HepG2 (cell line): ENCODE measurements around the gene NLRX1. TPM values are rescaled to one million over a fixed set of nuclear protein-coding genes. Genes with fewer than 3 reads are reported as not detected.

Source experiments
- ATAC-seq: fragments of 200-7000 bp; cut with Tn5 transposase; 3 replicates; pipeline ENCODE4 v1.9.1; 2020; ENCODE audit warnings: mild to moderate bottlenecking, moderate library complexity
- BruUV-seq: library from RNA; stranded (reverse); fragments of 400-500 nt; replicated peaks from 2 replicates; lab custom pipeline; 2021; lab: Mats Ljungman, UMichigan
- CTCF ChIA-PET: fragments of 300-600 bp; formaldehyde crosslinking; extraction: SDS; loops from one replicate; lab custom pipeline; 2021; ENCODE audit warnings: low total read pairs, inconsistent platforms, low intra/inter-chr PET ratio; lab: Yijun Ruan, JAX
- POLR2A ChIA-PET: fragments of 350-600 bp; sonication (Branson Sonifier 250); formaldehyde crosslinking; loops from one replicate; lab custom pipeline; 2020; ENCODE audit warnings: antibody characterized with exemption, inconsistent platforms; lab: Yijun Ruan, JAX
- DNase-seq: peaks from one replicate; pipeline ENCODE4 v3.0.0-alpha.2; 2015; ENCODE audit warnings: low spot score
- FAIRE-seq: peaks from 3 replicates; lab custom pipeline; 2011; peaks lifted over from hg19 to GRCh38; lab: Jason Lieb, UNC
- H2AFZ ChIP-seq: one replicate; pipeline ENCODE4 v1.6.1; 2011; ENCODE audit warnings: low read length, inconsistent platforms
- H3K27ac ChIP-seq: fragments of 300-600 bp; 3 replicates; pipeline ENCODE4 v1.8.0; 2011; ENCODE audit warnings: mixed run types, mild to moderate bottlenecking, mixed read lengths, low read length, inconsistent platforms; ENCODE audit not compliant: insufficient read depth; ENCODE audit errors: extremely low read length
- H3K27me3 ChIP-seq, 2 experiments: fragments of 200-600 bp in 1 of 2; 2 replicates in 1 of 2; 3 replicates in 1 of 2; pipeline versions ENCODE4 v1.6.0 to v1.8.0; 2011; ENCODE audit warnings: low read length in 2 of 2, mild to moderate bottlenecking in 2 of 2, moderate library complexity in 2 of 2, inconsistent platforms in 1 of 2; ENCODE audit not compliant: insufficient read depth in 2 of 2, control insufficient read depth in 1 of 2
- H3K36me3 ChIP-seq, 2 experiments: fragments of 200-600 bp in 1 of 2; replicated peaks in 1 of 2; 2 replicates in 1 of 2; 3 replicates in 1 of 2; pipeline versions ENCODE4 v1.5.1 to v1.8.0; 2011; ENCODE audit warnings: low read length in 2 of 2, inconsistent platforms in 1 of 2; ENCODE audit not compliant: insufficient read depth in 2 of 2, control insufficient read depth in 1 of 2
- H3K4me1 ChIP-seq: 2 replicates; pipeline ENCODE4 v1.5.1; 2012; ENCODE audit warnings: low read length, inconsistent platforms; ENCODE audit not compliant: insufficient read depth
- H3K4me2 ChIP-seq: 2 replicates; pipeline ENCODE4 v1.6.0; 2011; ENCODE audit warnings: low read depth, low read length, inconsistent platforms
- H3K4me3 ChIP-seq, 3 experiments: fragments of 200-600 bp in 1 of 3; sonication (generic), shearing (Covaris generic) in 1 of 3; replicated peaks in 1 of 3; 2 replicates each; pipeline ENCODE4 v1.5.1; 2011 to 2016; ENCODE audit warnings: low read length in 3 of 3, inconsistent platforms in 2 of 3, low read depth in 2 of 3, mild to moderate bottlenecking in 2 of 3, control low read depth in 1 of 3, mixed read lengths in 1 of 3; ENCODE audit not compliant: insufficient read depth in 1 of 3
- H3K79me2 ChIP-seq: one replicate; pipeline ENCODE4 v1.6.1; 2011; ENCODE audit warnings: low read length, inconsistent platforms; ENCODE audit not compliant: insufficient read depth
- H3K9ac ChIP-seq: 2 replicates; pipeline ENCODE4 v1.6.0; 2011; ENCODE audit warnings: mild to moderate bottlenecking, low read depth, low read length, inconsistent platforms; ENCODE audit not compliant: insufficient read depth
- H3K9me3 ChIP-seq: 2 replicates; pipeline ENCODE4 v1.5.1; 2012; ENCODE audit warnings: mild to moderate bottlenecking, low read length
- H4K20me1 ChIP-seq: 2 replicates; pipeline ENCODE4 v1.6.0; 2011; ENCODE audit warnings: inconsistent platforms, mild to moderate bottlenecking, low read length, moderate library complexity; ENCODE audit not compliant: insufficient read depth
- AHR ChIP-seq: IDR thresholded peaks from 2 replicates; pipeline ENCODE4 v1.6.1; 2018; ENCODE audit warnings: missing genetic modification reagents, missing compliant biosample characterization
- AKAP8 ChIP-seq: sonication (generic); formaldehyde crosslinking; IDR thresholded peaks from 2 replicates; pipeline ENCODE4 v1.5.1; 2020; ENCODE audit warnings: mild to moderate bottlenecking, missing genetic modification reagents
- ELF4 ChIP-seq: sonication (generic); formaldehyde crosslinking; IDR thresholded peaks from 2 replicates; pipeline ENCODE4 v1.5.0; 2020; ENCODE audit warnings: missing genetic modification reagents, mild to moderate bottlenecking, moderate library complexity, borderline replicate concordance
- KIAA2018 ChIP-seq: sonication (generic); formaldehyde crosslinking; IDR thresholded peaks from 2 replicates; pipeline ENCODE4 v1.5.0; 2020; ENCODE audit warnings: mild to moderate bottlenecking, missing genetic modification reagents, borderline replicate concordance
- MIER2 ChIP-seq: IDR thresholded peaks from 2 replicates; pipeline ENCODE4 v1.6.1; 2016; ENCODE audit warnings: missing biosample characterization, missing genetic modification reagents
- PLSCR1 ChIP-seq: sonication (generic); formaldehyde crosslinking; IDR thresholded peaks from 2 replicates; pipeline ENCODE4 v1.5.0; 2020; ENCODE audit warnings: missing genetic modification reagents, mild to moderate bottlenecking, borderline replicate concordance
- RAD21 ChIP-seq: fragments of 450-650 bp; formaldehyde crosslinking; IDR thresholded peaks from 2 replicates; pipeline ENCODE4 v1.5.0; 2020; ENCODE audit warnings: mild to moderate bottlenecking
- RBM22 ChIP-seq: fragments of 200-400 bp; formaldehyde crosslinking; optimal IDR thresholded peaks from 2 replicates; pipeline ENCODE3; 2017; ENCODE audit warnings: mild to moderate bottlenecking, low read length, moderate library complexity
- RFX1 ChIP-seq: fragments of 450-650 bp; IDR thresholded peaks from 2 replicates; pipeline ENCODE4 v1.6.1; 2017
- RXRA ChIP-seq: sonication (generic); formaldehyde crosslinking; IDR thresholded peaks from 2 replicates; pipeline ENCODE4 v1.5.1; 2020; ENCODE audit warnings: missing genetic modification reagents
- SP2 ChIP-seq: sonication (generic); formaldehyde crosslinking; IDR thresholded peaks from 2 replicates; pipeline ENCODE4 v1.5.1; 2020; ENCODE audit warnings: mild to moderate bottlenecking, missing genetic modification reagents
- TCF7 ChIP-seq: sonication (generic); IDR thresholded peaks from 2 replicates; pipeline ENCODE4 v1.6.1; 2016; ENCODE audit warnings: antibody characterized with exemption, low read depth
- ZBTB38 ChIP-seq: sonication (generic); formaldehyde crosslinking; IDR thresholded peaks from 2 replicates; pipeline ENCODE4 v1.5.1; 2020; ENCODE audit warnings: mild to moderate bottlenecking, missing genetic modification reagents
- ZNF329 ChIP-seq: sonication (generic); formaldehyde crosslinking; IDR thresholded peaks from 2 replicates; pipeline ENCODE4 v1.9.0; 2021; ENCODE audit warnings: low read depth, mild to moderate bottlenecking, missing genetic modification reagents
- WGBS: methylation state at CpG from one replicate; pipeline ENCODE4 v1.1.6; 2017; ENCODE audit warnings: low lambda C conversion rate; 5-methylcytosine and 5-hydroxymethylcytosine counted together
- in situ Hi-C: cut with HindIII; loops from 2 replicates; pipeline ENCODE4 v1.10.0; 2017; ENCODE audit warnings: low pct_unique_long_range_greater_than_20kb; ENCODE audit not compliant: extremely low pct_ligation_motif_present
- intact Hi-C: fragments of 100-400 bp; cut with micrococcal nuclease; formaldehyde crosslinking; loops from one replicate; pipeline ENCODE4 v1.10.0; 2022; ENCODE audit not compliant: unreplicated experiment
- polyA plus RNA-seq, 8 experiments: library from polyadenylated mRNA; depleted of rRNA in 3 of 8; stranded (reverse) in 7 of 8; unstranded in 1 of 8; fragments of >200 nt; fragmentation: Illumina TruSeq in 4 of 8; extraction: Trizol in 4 of 8; gene quantifications; 2 replicates each; pipeline versions ENCODE4 v1.2.1 to v1.2.3, GENCODE V29; 2011 to 2016; ENCODE audit warnings: low read depth in 4 of 8, missing spikeins in 1 of 8, mixed read lengths in 1 of 8; ENCODE audit not compliant: insufficient read depth in 1 of 8
- total RNA-seq, 5 experiments: library from RNA; depleted of rRNA; stranded (reverse); fragments of >200 nt; fragmentation: Illumina TruSeq; extraction: Trizol; gene quantifications; 2 replicates each; pipeline ENCODE4 v1.2.3, GENCODE V29; 2016; ENCODE audit warnings: low read depth in 1 of 5
- TF ChIP-seq, protein P1 (sequence below): sonication (generic); formaldehyde crosslinking; IDR thresholded peaks from 2 replicates; pipeline ENCODE4 v1.8.0; 2022; ENCODE audit warnings: missing genetic modification reagents, low read depth, mild to moderate bottlenecking, borderline replicate concordance

Gene NLRX1
- total and polyA plus RNA-seq, 2 of the 13 experiments (the other 11 are each of a cell fraction or from before 2014, with no cell fraction given), result 8.7 to 11.0 TPM

DNA sequence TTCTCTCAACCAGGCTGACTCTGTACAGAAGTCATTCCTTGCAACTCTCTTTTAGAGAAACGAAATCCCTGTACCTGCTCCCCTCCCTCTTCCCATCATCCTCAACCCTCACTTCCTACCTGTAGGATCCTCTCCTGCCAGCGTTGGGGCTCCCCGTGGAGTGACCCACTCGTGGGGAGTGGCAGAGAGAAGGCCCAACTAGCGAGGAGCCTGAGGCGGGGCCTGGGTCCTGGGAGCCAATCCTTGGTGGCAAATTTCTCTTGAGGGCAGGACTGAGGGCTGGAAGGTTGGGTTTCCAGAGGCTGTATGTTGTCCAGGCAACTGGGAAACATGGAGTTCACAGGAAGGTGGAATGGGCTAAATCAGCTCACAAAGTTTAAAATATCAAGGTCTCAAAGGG, 27.2 kb downstream of the NLRX1 start (continued):
- TF ChIP-seq AKAP8 (CRISPR knock-in tag) (no peak), AHR (CRISPR knock-in tag) (no peak), RFX1 (peak; percentile 74), PLSCR1 (CRISPR knock-in tag) (no peak), TCF7 (no peak), ELF4 (no peak), RBM22 (no peak), SP2 (peak; percentile 87)

DNA sequence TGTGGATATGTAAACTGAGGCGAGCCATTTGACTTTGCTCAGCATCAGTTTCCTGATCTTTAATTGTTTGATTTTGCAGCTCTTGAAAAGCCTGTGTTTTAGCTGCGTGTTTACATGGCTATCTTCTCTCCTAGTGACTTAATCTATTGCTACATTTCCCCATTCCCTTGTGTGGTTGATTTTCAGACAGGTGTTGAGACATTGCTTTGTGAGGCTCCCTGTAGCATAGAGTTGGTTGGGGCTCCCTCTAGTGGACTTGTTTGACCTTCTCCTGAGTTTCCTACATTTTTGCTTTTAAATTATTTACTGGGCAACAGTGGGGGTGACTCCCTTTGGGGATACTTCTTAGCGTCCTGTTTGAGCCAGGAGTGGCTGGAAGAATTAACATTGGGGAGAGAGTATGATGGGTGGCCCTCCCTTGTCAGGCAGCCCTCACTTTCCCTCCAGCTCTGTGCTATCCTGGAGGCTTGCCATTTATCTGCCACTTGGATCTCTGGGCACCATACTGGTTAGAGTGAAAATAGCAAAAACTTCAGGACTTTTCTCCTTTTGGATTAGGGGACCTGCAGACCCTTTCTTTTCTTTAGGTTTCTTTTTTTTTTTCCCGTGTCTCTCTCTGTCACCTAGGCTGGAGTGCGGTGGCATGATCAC, 28.4 kb downstream of the NLRX1 start:
- FAIRE-seq, result peak; percentile 90
- in situ Hi-C loops (loop anchor here (10.0 kb wide), 1 partner anchor 278 kb away; no protein-coding TSS in a partner anchor), intact Hi-C loops (loop anchor here (1.0 to 5.0 kb wide), 3 partner anchors 29 to 90 kb away; partner anchors contain the start of genes C2CD2L and NLRX1)
- H3K4me3 ChIP-seq, result no peak overlapping the region
- H3K9me3 ChIP-seq, result no peaks in the 10 kb centered on the region
- H3K9ac ChIP-seq, result no peak overlapping the region
- POLR2A ChIA-PET, result interaction anchor here (1.0 to 1.5 kb wide), 3 partner anchors 9 to 102 kb away, joined by 3 to 5 read pairs (median 4); partner anchors contain the start of gene CBL
- no peak overlapping the region for H2AFZ ChIP-seq
- H4K20me1 ChIP-seq, result no peaks in the 10 kb centered on the region
- CTCF ChIA-PET, result interaction anchor here (1.4 to 2.5 kb wide), 5 partner anchors 29 to 132 kb away, joined by 4 to 25 read pairs (median 5); partner anchors contain the start of gene NLRX1
- 0 out of 2 replicates have a peak overlapping the region, but pooled peaks have one; percentile 18 for H3K4me2 ChIP-seq
- 19% methylated on average over 5 of the region's 5 CpGs for WGBS
- no TSS peak for BruUV-seq
- peaks cover 34% of the 10 kb centered on the region for H3K4me1 ChIP-seq
- H3K27me3 ChIP-seq, result peaks cover 3 to 8% of the 10 kb centered on the region in 2 experiments; a peak in 2 of 5 replicates
- no peaks in the 10 kb centered on the region for H3K36me3 ChIP-seq
- peak; percentile 82 for ATAC-seq
- DNase-seq, result peak; percentile 83
- H3K27ac ChIP-seq, result no peak overlapping the region
- H3K79me2 ChIP-seq, result no peaks in the 10 kb centered on the region
- TF ChIP-seq, protein P1, sequence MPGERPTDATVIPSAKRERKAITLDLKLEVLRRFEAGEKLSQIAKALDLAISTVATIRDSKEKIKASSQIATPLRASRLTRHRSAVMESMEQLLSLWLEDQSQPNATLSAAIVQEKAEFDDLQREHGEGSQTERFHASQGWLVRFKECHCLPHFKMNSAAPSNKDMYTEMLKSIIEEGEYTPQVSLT, result no peak
- TF ChIP-seq KIAA2018 (no peak), ZBTB38 (CRISPR knock-in tag) (no peak), RAD21 (peak; percentile 78), RXRA (no peak), ZNF329 (CRISPR knock-in tag) (no peak), MIER2 (CRISPR knock-in tag) (no peak)
